GM12878 (cell line): ENCODE results near the gene WDR38. TPM values are rescaled to one million over a fixed set of nuclear protein-coding genes. Genes with fewer than 3 reads are reported as not detected.

Experiments used
- ATAC-seq: fragments of 200-7000 bp; cut with Tn5 transposase; 3 replicates; pipeline ENCODE4 v1.9.1; 2020; ENCODE audit warnings: mild to moderate bottlenecking, moderate library complexity
- BruUV-seq: library from RNA; stranded (reverse); fragments of 400-500 nt; replicated peaks from 2 replicates; lab custom pipeline; 2021; lab: Mats Ljungman, UMichigan
- CTCF ChIA-PET: fragments of 300-600 bp; sonication (Branson Sonifier 250); formaldehyde crosslinking; extraction: SDS; loops from one replicate; lab custom pipeline; 2021; ENCODE audit warnings: inconsistent platforms; lab: Yijun Ruan, JAX
- POLR2A ChIA-PET: fragments of 350-600 bp; formaldehyde crosslinking; extraction: SDS; loops from one replicate; lab custom pipeline; 2021; ENCODE audit warnings: inconsistent platforms; lab: Charles Lee
- RAD21 ChIA-PET: fragments of 300-600 bp; sonication (Branson Sonifier 250); formaldehyde crosslinking; loops from one replicate; lab custom pipeline; 2023; ENCODE audit warnings: antibody characterized with exemption; ENCODE audit not compliant: unreplicated experiment; lab: Charles Lee
- SMC1A ChIA-PET: fragments of 300-600 bp; sonication (Branson Sonifier 250); formaldehyde crosslinking; loops from one replicate; lab custom pipeline; 2023; ENCODE audit not compliant: unreplicated experiment, uncharacterized antibody; lab: Charles Lee
- DNase-seq: peaks from one replicate; pipeline ENCODE4 v3.0.0-alpha.2; 2011; ENCODE audit warnings: low read depth, low spot score
- FAIRE-seq: peaks from 3 replicates; lab custom pipeline; 2011; peaks lifted over from hg19 to GRCh38; lab: Jason Lieb, UNC
- H2AFZ ChIP-seq: 2 replicates; pipeline ENCODE4 v1.6.0; 2011; ENCODE audit warnings: low read depth, low read length, control low read depth; ENCODE audit not compliant: control insufficient read depth
- H3K27ac ChIP-seq: 2 replicates; pipeline ENCODE4 v1.5.1; 2011; ENCODE audit warnings: control low read depth; ENCODE audit not compliant: control insufficient read depth, insufficient read depth
- H3K27me3 ChIP-seq, 2 experiments: replicated peaks in 1 of 2; 2 replicates each; pipeline versions ENCODE4 v1.6.0 to v1.6.1; 2011; ENCODE audit warnings: low read length in 1 of 2; ENCODE audit not compliant: control insufficient read depth in 2 of 2, insufficient read depth in 2 of 2
- H3K36me3 ChIP-seq, 2 experiments: 2 replicates each; pipeline ENCODE4 v1.5.1; 2011; ENCODE audit warnings: low read length in 1 of 2; ENCODE audit not compliant: control insufficient read depth in 2 of 2, insufficient read depth in 2 of 2
- H3K4me1 ChIP-seq: 2 replicates; pipeline ENCODE4 v1.6.1; 2011; ENCODE audit warnings: mild to moderate bottlenecking, low read length, moderate library complexity, mixed read lengths; ENCODE audit not compliant: control insufficient read depth, insufficient read depth
- H3K4me2 ChIP-seq: 2 replicates; pipeline ENCODE4 v1.6.0; 2011; ENCODE audit warnings: control low read depth; ENCODE audit not compliant: control insufficient read depth, insufficient read depth
- H3K4me3 ChIP-seq: fragments of 200-600 bp; sonication (generic); 2 replicates; pipeline ENCODE4 v1.5.1; 2016
- H3K79me2 ChIP-seq: 2 replicates; pipeline ENCODE4 v1.6.0; 2011; ENCODE audit warnings: low read length; ENCODE audit not compliant: control insufficient read depth, insufficient read depth
- H3K9ac ChIP-seq: 2 replicates; pipeline ENCODE4 v1.8.0; 2011; ENCODE audit warnings: low read length, control low read depth, mixed read lengths; ENCODE audit not compliant: control insufficient read depth, insufficient read depth
- H3K9me3 ChIP-seq: replicated peaks from 3 replicates; pipeline ENCODE4 v1.5.1; 2011; ENCODE audit warnings: mild to moderate bottlenecking, low read length; ENCODE audit not compliant: control insufficient read depth, insufficient read depth
- H4K20me1 ChIP-seq: 2 replicates; pipeline ENCODE4 v1.6.0; 2011; ENCODE audit not compliant: control insufficient read depth, insufficient read depth
- HDAC2 ChIP-seq: fragments of 200-600 bp; sonication (generic); IDR thresholded peaks from 2 replicates; pipeline ENCODE4 v1.6.1; 2017
- NR2C2 ChIP-seq: IDR thresholded peaks from 2 replicates; pipeline ENCODE4 v1.6.1; 2011; ENCODE audit warnings: borderline replicate concordance, low read depth; ENCODE audit not compliant: control insufficient read depth, insufficient read length
- RBBP5 ChIP-seq: fragments of 200-600 bp; sonication (generic); conservative IDR thresholded peaks from 2 replicates; pipeline ENCODE4 v1.6.1; 2016
- RELA ChIP-seq: fragments of 450-650 bp; IDR thresholded peaks from 2 replicates; pipeline ENCODE4 v1.8.0; 2014; ENCODE audit warnings: borderline replicate concordance; ENCODE audit not compliant: partially characterized antibody
- STAT1 ChIP-seq: fragments of 450-650 bp; conservative IDR thresholded peaks from 2 replicates; pipeline ENCODE4 v1.6.1; 2014; ENCODE audit warnings: antibody characterized with exemption, mild to moderate bottlenecking
- TARDBP ChIP-seq: IDR thresholded peaks from 2 replicates; pipeline ENCODE4 v1.6.1; 2016; ENCODE audit warnings: borderline replicate concordance
- TCF7 ChIP-seq: IDR thresholded peaks from 2 replicates; pipeline ENCODE4 v1.6.1; 2014; ENCODE audit warnings: antibody characterized with exemption, borderline replicate concordance
- WGBS: methylation state at CpG from one replicate; pipeline ENCODE4 v1.1.6; 2016; ENCODE audit warnings: low lambda C conversion rate; ENCODE audit not compliant: insufficient replicate concordance, insufficient coverage; ENCODE audit errors: missing lambda C conversion rate; 5-methylcytosine and 5-hydroxymethylcytosine counted together
- in situ Hi-C: fragments of 300-500 bp; cut with MboI; formaldehyde crosslinking; loops from 9 replicates; pipeline ENCODE4 v1.14.3; 2018; ENCODE audit warnings: mixed read lengths
- intact Hi-C: fragments of 100-400 bp; cut with micrococcal nuclease; formaldehyde crosslinking; loops from one replicate; pipeline ENCODE4 v1.14.2; 2022; ENCODE audit not compliant: unreplicated experiment
- polyA plus RNA-seq, 11 experiments: library from polyadenylated mRNA; depleted of rRNA in 4 of 11; unstranded in 6 of 11; stranded (reverse) in 5 of 11; fragments of >200 nt; fragmentation: Nextera tagmentation in 4 of 11; fragmentation: Illumina TruSeq in 1 of 11; extraction: Ambion mirVana in 4 of 11; extraction: Trizol in 1 of 11; gene quantifications; 1 replicate in 1 of 11; 2 replicates in 10 of 11; pipeline versions ENCODE4 v1.2.1 to v1.2.3, GENCODE V29; 2011 to 2016; ENCODE audit warnings: inconsistent platforms in 2 of 11, missing spikeins in 2 of 11, low read depth in 1 of 11
- total RNA-seq, 4 experiments: library from RNA; depleted of rRNA in 3 of 4; stranded (reverse); fragments of >200 nt in 3 of 4; fragmentation: Illumina TruSeq in 1 of 4; extraction: Trizol in 1 of 4; gene quantifications; 2 replicates each; pipeline versions ENCODE4 v1.2.1 to v1.2.3, GENCODE V29; 2013 to 2021
- TF ChIP-seq, protein P1 (sequence below): fragments of 150-350 bp; IDR thresholded peaks from 2 replicates; pipeline ENCODE4 v1.6.1; 2014; ENCODE audit warnings: mild to moderate bottlenecking, low read depth, low read length

The WDR38 gene
- total and polyA plus RNA-seq, 10 of the 15 experiments (the other 5 are each of a cell fraction or from before 2014, with no cell fraction given): not detected

- H3K4me3 ChIP-seq: no peak overlapping the region
- H3K27ac ChIP-seq: no peak overlapping the region
- no peaks in the 10 kb centered on the region for H3K9me3 ChIP-seq
- WGBS: 55% methylated on average over 7 of the region's 7 CpGs
- no peaks in the 10 kb centered on the region for H3K79me2 ChIP-seq
- POLR2A ChIA-PET: interaction anchor here (0.5 to 0.7 kb wide), 2 partner anchors 18 to 50 kb away, joined by 3 read pairs; no protein-coding TSS in a partner anchor
- DNase-seq: no peak
- no peak for FAIRE-seq
- TF ChIP-seq TCF7 (no peak), STAT1 (no peak), RELA (no peak), HDAC2 (no peak), RBBP5 (no peak), TARDBP (no peak), NR2C2 (no peak)
- TF ChIP-seq, protein P1, sequence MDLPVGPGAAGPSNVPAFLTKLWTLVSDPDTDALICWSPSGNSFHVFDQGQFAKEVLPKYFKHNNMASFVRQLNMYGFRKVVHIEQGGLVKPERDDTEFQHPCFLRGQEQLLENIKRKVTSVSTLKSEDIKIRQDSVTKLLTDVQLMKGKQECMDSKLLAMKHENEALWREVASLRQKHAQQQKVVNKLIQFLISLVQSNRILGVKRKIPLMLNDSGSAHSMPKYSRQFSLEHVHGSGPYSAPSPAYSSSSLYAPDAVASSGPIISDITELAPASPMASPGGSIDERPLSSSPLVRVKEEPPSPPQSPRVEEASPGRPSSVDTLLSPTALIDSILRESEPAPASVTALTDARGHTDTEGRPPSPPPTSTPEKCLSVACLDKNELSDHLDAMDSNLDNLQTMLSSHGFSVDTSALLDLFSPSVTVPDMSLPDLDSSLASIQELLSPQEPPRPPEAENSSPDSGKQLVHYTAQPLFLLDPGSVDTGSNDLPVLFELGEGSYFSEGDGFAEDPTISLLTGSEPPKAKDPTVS: no peak
- peak; percentile 49 for ATAC-seq
- intact Hi-C loops (no loop called here), in situ Hi-C loops (no loop called here)
- no peak overlapping the region for H3K9ac ChIP-seq
- H3K27me3 ChIP-seq: no peaks in the 10 kb centered on the region
- no peak overlapping the region for H2AFZ ChIP-seq
- SMC1A ChIA-PET: interaction anchor here (1.0 to 1.4 kb wide), 2 partner anchors 16 to 22 kb away, joined by 4 read pairs; no protein-coding TSS in a partner anchor
- CTCF ChIA-PET: interaction anchor here (0.7 to 3.5 kb wide), 5 partner anchors 17 to 61 kb away, joined by 3 to 16 read pairs (median 3); partner anchors contain the start of gene WDR38
- no peaks in the 10 kb centered on the region for H4K20me1 ChIP-seq
- BruUV-seq: no TSS peak
- H3K4me2 ChIP-seq: no peak overlapping the region
- RAD21 ChIA-PET: interaction anchor here (0.7 kb wide), 1 partner anchor 18 kb away, joined by 3 read pairs; no protein-coding TSS in a partner anchor
- H3K4me1 ChIP-seq: no peaks in the 10 kb centered on the region; the same call in 1 of the 2 replicates
- no peaks in the 10 kb centered on the region for H3K36me3 ChIP-seq
Measured at GRCh38 chr9:124834591-124834990, 18.7 kb upstream of the WDR38 start.
